Measurements from ENCODE around the gene TCF12. TPM values are rescaled to one million over a fixed set of nuclear protein-coding genes. Genes with fewer than 3 reads are reported as not detected.
A peak's percentile ranks its signal among the peaks of the same experiment; 100 is the strongest.

The TCF12 gene
- polyA plus RNA-seq, 1 donor (not counting 4 experiments of a cell fraction or from before 2014, with no cell fraction given), result 48.3 TPM

DNA sequence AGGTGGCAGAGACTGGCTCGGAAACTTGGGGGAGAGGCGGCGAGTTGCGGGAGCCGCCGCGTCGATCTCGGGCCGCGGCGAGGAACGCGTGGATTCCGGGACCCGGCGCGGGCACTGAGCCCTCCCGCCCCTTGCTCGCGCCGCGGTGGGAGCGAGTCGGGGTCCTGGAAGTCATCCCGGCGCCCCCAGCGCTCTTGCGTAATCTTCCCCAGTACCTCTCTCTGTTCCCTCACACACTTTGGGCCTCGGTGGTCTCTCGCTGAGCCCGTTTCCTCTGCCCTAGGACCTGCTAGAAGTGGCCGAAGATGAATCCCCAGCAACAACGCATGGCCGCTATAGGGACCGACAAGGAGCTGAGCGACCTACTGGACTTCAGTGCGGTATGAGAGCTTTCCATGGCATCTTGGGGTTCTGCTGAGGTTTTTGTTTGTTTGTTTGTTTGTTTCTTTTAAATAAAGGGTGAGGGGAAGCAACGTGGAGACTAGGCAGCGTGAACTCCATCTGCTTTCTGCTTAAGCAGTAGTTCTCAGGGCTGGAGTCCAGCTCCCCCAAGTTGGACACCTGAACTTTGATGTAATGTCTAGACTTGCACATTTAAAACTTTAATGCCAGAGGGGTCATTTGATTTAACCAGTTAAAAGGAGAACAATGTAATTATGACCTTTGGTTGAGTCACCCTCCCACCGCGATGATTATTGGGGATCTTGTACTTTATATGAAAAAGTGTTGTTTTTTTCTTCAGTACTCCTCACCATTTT, 1.3 kb downstream of the TCF12 start:
- Histone ChIP-seq H3K79me2 (ENCODE audit: control insufficient read depth, insufficient read depth, low read length) (peaks cover 43% of the 10 kb centered on the region), H3K27me3 (ENCODE audit: control insufficient read depth, extremely low read depth, insufficient read depth, low read length) (no peaks in the 10 kb centered on the region), H3K4me2 (ENCODE audit: control insufficient read depth, extremely low read depth, insufficient read depth, low read depth, low read length) (peak overlapping the region; percentile 100), H3K27ac (ENCODE audit: control insufficient read depth, insufficient read depth, low read length) (peak overlapping the region; percentile 77), H3K9me3 (ENCODE audit: control insufficient read depth, low read depth, low read length) (no peaks in the 10 kb centered on the region), H4K20me1 (ENCODE audit: control insufficient read depth, extremely low read depth, insufficient read depth, low read length) (no peaks in the 10 kb centered on the region), H3K9me1 (ENCODE audit: control insufficient read depth, extremely low read depth, insufficient read depth, low read length) (no peaks in the 10 kb centered on the region), H3K36me3 (ENCODE audit: control insufficient read depth in 2 of 2, extremely low read depth in 1 of 2, insufficient read depth in 2 of 2, low read length in 2 of 2) (peaks cover 0 to 3% of the 10 kb centered on the region in 2 experiments), H2AFZ (ENCODE audit: control insufficient read depth, low read length) (peak overlapping the region; percentile 45), H3K4me1 (ENCODE audit: control insufficient read depth, extremely low read depth, insufficient read depth, low read length) (peaks cover 11% of the 10 kb centered on the region), H3K9ac (ENCODE audit: control insufficient read depth, extremely low read depth, insufficient read depth, low read length) (peak overlapping the region; percentile 93), H3K4me3 (ENCODE audit: control insufficient read depth in 2 of 3, extremely low read depth in 1 of 3, insufficient read depth in 2 of 3, low read depth in 1 of 3, low read length in 3 of 3) (peak overlapping the region; percentile 85 to 93 (median 89))
- dilution Hi-C loops (cut with MboI; ENCODE audit: extremely low pct_ligation_motif_present, low sequenced_read_pairs), result no loop called here
- TF ChIP-seq, protein P1, sequence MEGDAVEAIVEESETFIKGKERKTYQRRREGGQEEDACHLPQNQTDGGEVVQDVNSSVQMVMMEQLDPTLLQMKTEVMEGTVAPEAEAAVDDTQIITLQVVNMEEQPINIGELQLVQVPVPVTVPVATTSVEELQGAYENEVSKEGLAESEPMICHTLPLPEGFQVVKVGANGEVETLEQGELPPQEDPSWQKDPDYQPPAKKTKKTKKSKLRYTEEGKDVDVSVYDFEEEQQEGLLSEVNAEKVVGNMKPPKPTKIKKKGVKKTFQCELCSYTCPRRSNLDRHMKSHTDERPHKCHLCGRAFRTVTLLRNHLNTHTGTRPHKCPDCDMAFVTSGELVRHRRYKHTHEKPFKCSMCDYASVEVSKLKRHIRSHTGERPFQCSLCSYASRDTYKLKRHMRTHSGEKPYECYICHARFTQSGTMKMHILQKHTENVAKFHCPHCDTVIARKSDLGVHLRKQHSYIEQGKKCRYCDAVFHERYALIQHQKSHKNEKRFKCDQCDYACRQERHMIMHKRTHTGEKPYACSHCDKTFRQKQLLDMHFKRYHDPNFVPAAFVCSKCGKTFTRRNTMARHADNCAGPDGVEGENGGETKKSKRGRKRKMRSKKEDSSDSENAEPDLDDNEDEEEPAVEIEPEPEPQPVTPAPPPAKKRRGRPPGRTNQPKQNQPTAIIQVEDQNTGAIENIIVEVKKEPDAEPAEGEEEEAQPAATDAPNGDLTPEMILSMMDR (optimal IDR thresholded peaks at IDR 0.05 in 1 of 3, IDR thresholded peaks at IDR 0.05 in 1 of 3, conservative IDR thresholded peaks at IDR 0.05 in 1 of 3; ENCODE audit: extremely low read depth in 1 of 3, insufficient read depth in 2 of 3, low read length in 3 of 3), result no peak
- no peak for TF ChIP-seq EZH2 (IDR thresholded peaks at IDR 0.05; ENCODE audit: low read length)
- no peak for FAIRE-seq
- DNase-seq (ENCODE audit: low read depth, low spot score), result no peak

DNA sequence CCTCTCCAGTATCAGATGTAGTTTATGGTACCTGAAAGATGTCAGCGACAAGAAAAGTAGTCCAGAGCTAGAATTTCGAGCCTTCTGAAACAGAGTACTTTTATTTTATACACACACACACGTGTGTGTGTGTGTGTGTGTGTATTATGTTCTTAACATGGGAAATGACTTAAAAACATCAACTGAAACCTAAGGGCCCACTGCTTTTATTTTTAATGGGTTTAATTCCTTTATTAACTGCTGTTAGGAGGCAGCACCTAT, 1.9 kb downstream of the TCF12 start:
- H3K9ac ChIP-seq (ENCODE audit: control insufficient read depth, extremely low read depth, insufficient read depth, low read length), result peak overlapping the region; percentile 93
- no peaks in the 10 kb centered on the region for H3K27me3 ChIP-seq (ENCODE audit: control insufficient read depth, extremely low read depth, insufficient read depth, low read length)
- H3K4me2 ChIP-seq (ENCODE audit: control insufficient read depth, extremely low read depth, insufficient read depth, low read depth, low read length), result peak overlapping the region; percentile 100
- H3K27ac ChIP-seq (ENCODE audit: control insufficient read depth, insufficient read depth, low read length), result peak overlapping the region; percentile 77
- no peak for DNase-seq (ENCODE audit: low read depth, low spot score)
- H4K20me1 ChIP-seq (ENCODE audit: control insufficient read depth, extremely low read depth, insufficient read depth, low read length), result no peaks in the 10 kb centered on the region
- dilution Hi-C loops (cut with MboI; ENCODE audit: extremely low pct_ligation_motif_present, low sequenced_read_pairs), result no loop called here
- peaks cover 11% of the 10 kb centered on the region for H3K4me1 ChIP-seq (ENCODE audit: control insufficient read depth, extremely low read depth, insufficient read depth, low read length)
- no peak for FAIRE-seq
- no peaks in the 10 kb centered on the region for H3K9me3 ChIP-seq (ENCODE audit: control insufficient read depth, low read depth, low read length)
- peaks cover 0 to 3% of the 10 kb centered on the region in 2 experiments for H3K36me3 ChIP-seq (ENCODE audit: control insufficient read depth in 2 of 2, extremely low read depth in 1 of 2, insufficient read depth in 2 of 2, low read length in 2 of 2)
- H2AFZ ChIP-seq (ENCODE audit: control insufficient read depth, low read length), result no peak overlapping the region
- no peak for TF ChIP-seq EZH2 (IDR thresholded peaks at IDR 0.05; ENCODE audit: low read length)
- TF ChIP-seq, protein P1 (optimal IDR thresholded peaks at IDR 0.05 in 1 of 3, IDR thresholded peaks at IDR 0.05 in 1 of 3, conservative IDR thresholded peaks at IDR 0.05 in 1 of 3; ENCODE audit: extremely low read depth in 1 of 3, insufficient read depth in 2 of 3, low read length in 3 of 3), result no peak
- H3K9me1 ChIP-seq (ENCODE audit: control insufficient read depth, extremely low read depth, insufficient read depth, low read length), result no peaks in the 10 kb centered on the region
- peak overlapping the region; percentile 85 to 93 (median 89) for H3K4me3 ChIP-seq (ENCODE audit: control insufficient read depth in 2 of 3, extremely low read depth in 1 of 3, insufficient read depth in 2 of 3, low read depth in 1 of 3, low read length in 3 of 3)
- peaks cover 43% of the 10 kb centered on the region for H3K79me2 ChIP-seq (ENCODE audit: control insufficient read depth, insufficient read depth, low read length)

Measured in keratinocyte (primary cell).